Duodenal mucosa (tissue), 2 donors: ENCODE measurements around the gene PRKCA.

Experiments used
- H3K27ac ChIP-seq: one replicate; pipeline ENCODE4 v1.7.0; 2013; ENCODE audit warnings: low read depth, low read length
- H3K27me3 ChIP-seq, 2 donors: one replicate each; pipeline ENCODE4 v1.7.0; 2013; ENCODE audit warnings: low read length in 2 of 2, control low read depth in 1 of 2; ENCODE audit not compliant: insufficient read depth in 2 of 2, control insufficient read depth in 1 of 2
- H3K36me3 ChIP-seq, 2 donors: one replicate each; pipeline ENCODE4 v1.7.0; 2013; ENCODE audit warnings: low read length in 2 of 2, control low read depth in 1 of 2; ENCODE audit not compliant: insufficient read depth in 2 of 2, control insufficient read depth in 1 of 2
- H3K4me1 ChIP-seq, 2 donors: one replicate each; pipeline ENCODE4 v1.7.0; 2013; ENCODE audit warnings: low read length in 2 of 2, control low read depth in 1 of 2; ENCODE audit not compliant: insufficient read depth in 2 of 2, control insufficient read depth in 1 of 2
- H3K4me3 ChIP-seq, 2 donors: one replicate each; pipeline ENCODE4 v1.7.0; 2013; ENCODE audit warnings: low read length in 2 of 2, low read depth in 1 of 2
- H3K9ac ChIP-seq, 2 donors: one replicate each; pipeline ENCODE4 v1.7.0; 2013; ENCODE audit warnings: low read length in 2 of 2, low read depth in 1 of 2
- H3K9me3 ChIP-seq, 2 donors: one replicate each; pipeline ENCODE4 v1.7.0; 2013; ENCODE audit warnings: low read length in 2 of 2, control low read depth in 1 of 2; ENCODE audit not compliant: control insufficient read depth in 1 of 2

Gene PRKCA

DNA sequence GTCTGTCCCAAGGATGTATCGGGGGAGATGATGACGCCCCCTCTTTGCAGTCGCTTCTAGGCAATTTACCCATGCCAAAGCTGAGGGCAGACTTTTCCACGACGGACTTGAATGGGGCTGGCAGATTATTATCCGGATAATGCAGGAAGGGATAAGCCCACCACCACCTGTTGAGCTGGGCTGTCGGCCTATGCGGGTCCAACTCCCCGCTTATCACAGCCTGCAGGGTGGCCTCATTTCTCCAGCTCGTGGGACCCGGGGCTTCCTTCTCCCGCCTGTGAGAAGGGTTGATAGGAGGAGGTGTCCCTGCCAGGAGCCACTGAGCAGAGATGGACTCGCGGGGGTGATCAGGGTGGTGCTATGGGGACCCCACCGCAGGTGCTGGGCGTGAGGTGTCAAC, 533.1 kb downstream of the PRKCA start:
- Histone ChIP-seq H3K4me3 (no peak overlapping the region), H3K36me3 (no peaks in the 10 kb centered on the region), H3K9me3 (no peaks in the 10 kb centered on the region), H3K27ac (no peak overlapping the region), H3K9ac (no peak overlapping the region), H3K4me1 (no peaks in the 10 kb centered on the region), H3K27me3 (peaks cover 27 to 35% of the 10 kb centered on the region in 2 donors)

GRCh38 chr17:66836063-66837005, 533.9 kb downstream of the PRKCA start:
- Histone ChIP-seq H3K4me3 (no peak overlapping the region), H3K4me1 (no peaks in the 10 kb centered on the region), H3K27ac (no peak overlapping the region), H3K9me3 (no peaks in the 10 kb centered on the region), H3K27me3 (peaks cover 26 to 38% of the 10 kb centered on the region in 2 donors), H3K9ac (no peak overlapping the region), H3K36me3 (no peaks in the 10 kb centered on the region)

DNA sequence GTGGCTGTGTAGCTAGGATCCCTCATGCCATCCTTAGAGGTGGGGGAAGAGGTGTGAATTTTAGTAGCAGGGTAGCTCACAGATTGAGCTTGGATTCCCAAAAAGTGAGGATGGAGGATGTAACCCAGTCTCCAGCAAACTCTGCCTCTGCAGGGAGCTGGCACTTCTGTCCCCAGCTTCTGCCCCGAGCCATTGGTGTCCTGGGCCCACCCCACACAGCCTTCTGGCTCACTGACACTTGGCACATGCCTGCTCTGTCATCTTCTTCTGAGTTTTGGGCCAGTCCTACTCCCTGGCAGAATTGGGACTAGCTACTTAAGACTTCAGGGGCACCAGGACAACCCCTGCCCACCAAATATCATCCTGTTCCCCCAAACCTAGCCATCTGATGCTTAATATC, 534.8 kb downstream of the PRKCA start:
- Histone ChIP-seq H3K4me1 (no peaks in the 10 kb centered on the region), H3K4me3 (no peak overlapping the region), H3K9ac (no peak overlapping the region), H3K27me3 (peaks cover 31 to 38% of the 10 kb centered on the region in 2 donors), H3K36me3 (no peaks in the 10 kb centered on the region), H3K27ac (no peak overlapping the region), H3K9me3 (no peaks in the 10 kb centered on the region)

GRCh38 chr17:66837885-66838665, 535.7 kb downstream of the PRKCA start:
- H3K9ac ChIP-seq: no peak overlapping the region
- no peak overlapping the region for H3K27ac ChIP-seq
- H3K4me1 ChIP-seq: no peaks in the 10 kb centered on the region
- H3K36me3 ChIP-seq: no peaks in the 10 kb centered on the region
- no peak overlapping the region for H3K4me3 ChIP-seq
- H3K9me3 ChIP-seq: no peaks in the 10 kb centered on the region
- peaks cover 31 to 38% of the 10 kb centered on the region in 2 donors for H3K27me3 ChIP-seq

DNA sequence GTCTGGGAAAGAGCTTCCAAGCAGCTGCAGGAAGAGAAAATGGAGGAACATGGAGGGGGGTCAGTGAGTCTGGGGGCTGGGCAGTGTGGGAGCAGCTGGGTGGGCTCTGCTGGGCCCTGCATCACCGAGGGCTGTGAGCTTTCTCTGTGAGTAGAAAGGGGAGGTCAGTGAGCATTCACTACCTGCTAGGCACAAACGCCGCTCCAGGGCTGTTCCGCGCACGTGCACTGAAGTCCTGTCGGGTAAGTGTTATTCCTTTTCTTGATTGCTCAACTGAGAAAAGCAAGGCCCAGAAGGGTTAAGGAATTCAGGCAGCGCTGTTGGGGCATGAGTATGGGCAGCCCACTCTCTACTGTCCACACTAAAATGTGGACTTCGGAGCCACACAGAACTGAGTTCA, 537.2 kb downstream of the PRKCA start:
- Histone ChIP-seq H3K27me3 (peaks cover 22% of the 10 kb centered on the region in 2 donors), H3K4me3 (no peak overlapping the region), H3K36me3 (no peaks in the 10 kb centered on the region), H3K9me3 (no peaks in the 10 kb centered on the region), H3K27ac (no peak overlapping the region), H3K9ac (no peak overlapping the region), H3K4me1 (no peaks in the 10 kb centered on the region)

- Histone ChIP-seq H3K4me1 (no peaks in the 10 kb centered on the region), H3K4me3 (no peak overlapping the region), H3K9me3 (no peaks in the 10 kb centered on the region), H3K9ac (no peak overlapping the region), H3K27me3 (peaks cover 20 to 21% of the 10 kb centered on the region in 2 donors), H3K36me3 (no peaks in the 10 kb centered on the region), H3K27ac (no peak overlapping the region)
Observed at GRCh38 chr17:66840061-66840460, 537.6 kb downstream of the PRKCA start.

- no peak overlapping the region for H3K4me3 ChIP-seq
- H3K9me3 ChIP-seq: no peaks in the 10 kb centered on the region
- peaks cover 8 to 9% of the 10 kb centered on the region in 2 donors for H3K27me3 ChIP-seq
- H3K9ac ChIP-seq: no peak overlapping the region
- H3K36me3 ChIP-seq: no peaks in the 10 kb centered on the region
- no peak overlapping the region for H3K27ac ChIP-seq
- no peaks in the 10 kb centered on the region for H3K4me1 ChIP-seq
Observed at GRCh38 chr17:66841328-66841727, 538.9 kb downstream of the PRKCA start.

DNA sequence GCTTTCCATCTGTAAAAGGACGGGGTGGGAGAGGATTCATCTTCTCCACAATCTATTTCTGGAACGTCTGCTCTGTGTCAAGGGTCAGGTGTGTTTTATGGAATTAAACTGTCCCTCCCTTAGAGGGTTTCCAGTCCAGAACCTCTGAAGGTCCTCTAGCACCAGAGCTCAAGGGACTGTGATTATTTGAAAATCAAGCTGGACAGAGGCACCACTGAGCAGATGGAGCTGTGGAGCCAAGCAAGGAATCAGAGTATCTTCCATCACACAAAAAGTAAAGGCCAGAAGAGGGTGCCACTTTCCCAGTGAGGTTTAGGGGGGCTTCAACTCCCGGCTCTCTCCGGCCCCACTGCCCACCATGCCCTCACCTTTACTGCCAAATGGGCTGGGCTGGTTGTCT, 539.3 kb downstream of the PRKCA start:
- Histone ChIP-seq H3K27me3 (peaks cover 4 to 5% of the 10 kb centered on the region in 2 donors), H3K9me3 (no peaks in the 10 kb centered on the region), H3K4me1 (no peaks in the 10 kb centered on the region), H3K4me3 (no peak overlapping the region), H3K9ac (no peak overlapping the region), H3K27ac (no peak overlapping the region), H3K36me3 (no peaks in the 10 kb centered on the region)

DNA sequence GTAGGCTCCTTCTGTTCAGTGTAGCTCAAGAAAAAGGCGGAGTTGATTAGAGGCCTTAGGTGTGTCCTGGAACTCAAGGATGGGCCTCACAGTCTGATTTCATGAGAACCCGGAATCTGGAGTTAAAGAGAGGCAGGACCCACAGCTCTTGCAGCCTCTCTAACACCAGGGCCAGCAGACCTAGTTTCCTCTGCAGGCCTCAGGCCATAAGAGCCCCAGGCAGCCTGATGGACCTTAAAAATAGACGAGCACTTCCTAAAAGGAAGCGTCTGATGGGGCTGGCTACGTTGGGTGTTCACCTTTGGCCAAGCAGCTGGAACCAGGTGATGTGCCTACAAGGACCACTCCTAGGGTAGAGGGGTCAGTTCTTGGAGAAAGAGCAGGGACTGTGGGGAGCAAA, 540.1 kb downstream of the PRKCA start:
- no peaks in the 10 kb centered on the region for H3K4me1 ChIP-seq

GRCh38 chr17:66842959-66843358, 540.5 kb downstream of the PRKCA start:
- Histone ChIP-seq H3K9me3 (no peaks in the 10 kb centered on the region), H3K4me1 (no peaks in the 10 kb centered on the region), H3K27me3 (peaks cover 4 to 5% of the 10 kb centered on the region in 2 donors), H3K9ac (no peak overlapping the region), H3K27ac (no peak overlapping the region), H3K4me3 (no peak overlapping the region), H3K36me3 (no peaks in the 10 kb centered on the region)

More for the DNA sequence above, 540.1 kb downstream of the PRKCA start:
- no peak overlapping the region for H3K4me3 ChIP-seq
- no peak overlapping the region for H3K9ac ChIP-seq
- no peaks in the 10 kb centered on the region for H3K36me3 ChIP-seq
- H3K27me3 ChIP-seq: peaks cover 4 to 5% of the 10 kb centered on the region in 2 donors
- no peak overlapping the region for H3K27ac ChIP-seq
- H3K9me3 ChIP-seq: no peaks in the 10 kb centered on the region
